ENCODE data around the gene TXNDC8. TPM values are rescaled to one million over a fixed set of nuclear protein-coding genes. Genes with fewer than 3 reads are reported as not detected.

TXNDC8 gene
- not detected for total RNA-seq
- not detected for polyA plus RNA-seq (2013, experiment 1 of 2)
- not detected for polyA plus RNA-seq (2013, experiment 2 of 2)
- total RNA-seq, result 0 to 0.05 (median 0) reads per million in 172 experiments

GRCh38 chr9:110337727-110338126 is at the start of gene TXNDC8:
TXNDC8 (minus strand) TSS chr9:110337863.
- H3K9me3 Mint-ChIP-seq, result no peaks in the 10 kb centered on the region
- Histone ChIP-seq H3K4me3 (ENCODE audit: low read length) (no peak within 1 kb of the TSS), H3K9me3 (ENCODE audit: control insufficient read depth in 1 of 2, insufficient read depth in 1 of 2, low read length in 2 of 2) (peaks cover 0 to 3% of the 10 kb centered on the region in 2 experiments), H3K27me3 (ENCODE audit: control insufficient read depth in 1 of 2, insufficient read depth in 2 of 2, low read length in 2 of 2) (no peaks in the 10 kb centered on the region), H3K27ac (ENCODE audit: low read depth in 1 of 2, low read length in 2 of 2) (no peak within 1 kb of the TSS), H3K36me3 (ENCODE audit: insufficient read depth, low read length) (no peaks in the 10 kb centered on the region), H3K4me1 (ENCODE audit: insufficient read depth, low read length) (no peaks in the 10 kb centered on the region)
- intact Hi-C loops (cut with DNase I, micrococcal nuclease), result no loop called here
- peaks cover 9% of the 10 kb centered on the region for H3K27me3 Mint-ChIP-seq
- H3K4me3 Mint-ChIP-seq, result no peak within 1 kb of the TSS
- no peak for TF ChIP-seq CTCF (IDR thresholded peaks at IDR 0.05)
- ATAC-seq (ENCODE audit: poor library complexity), result no peak
- ChIA-PET CTCF (no interaction called here), POLR2A (no interaction called here)
- no peaks in the 10 kb centered on the region for H3K4me1 Mint-ChIP-seq (ENCODE audit: low read depth)
- H3K36me3 Mint-ChIP-seq (ENCODE audit: low read depth), result no peaks in the 10 kb centered on the region
- no peak for DNase-seq
- no peak within 1 kb of the TSS for H3K27ac Mint-ChIP-seq

- H3K36me3 ChIP-seq (ENCODE audit: insufficient read depth, low read length), result no peaks in the 10 kb centered on the region
- CTCF ChIA-PET, result no interaction called here
- no peaks in the 10 kb centered on the region for H3K27me3 ChIP-seq (ENCODE audit: control insufficient read depth in 1 of 2, insufficient read depth in 2 of 2, low read length in 2 of 2)
- H3K27ac ChIP-seq (ENCODE audit: low read depth in 1 of 2, low read length in 2 of 2), result no peak overlapping the region
- H3K9me3 ChIP-seq (ENCODE audit: control insufficient read depth in 1 of 2, insufficient read depth in 1 of 2, low read length in 2 of 2), result no peaks in the 10 kb centered on the region
- Mint-ChIP-seq H3K27ac (no peak overlapping the region), H3K36me3 (ENCODE audit: low read depth) (no peaks in the 10 kb centered on the region), H3K4me3 (no peak overlapping the region), H3K4me1 (ENCODE audit: low read depth) (no peaks in the 10 kb centered on the region), H3K9me3 (no peaks in the 10 kb centered on the region), H3K27me3 (peaks cover 9% of the 10 kb centered on the region)
- no peak for TF ChIP-seq CTCF (IDR thresholded peaks at IDR 0.05)
- no peak for ATAC-seq (ENCODE audit: poor library complexity)
- DNase-seq, result no peak
- H3K4me3 ChIP-seq (ENCODE audit: low read length), result no peak overlapping the region
- intact Hi-C loops (cut with DNase I, micrococcal nuclease), result no loop called here
- POLR2A ChIA-PET, result no interaction called here
- H3K4me1 ChIP-seq (ENCODE audit: insufficient read depth, low read length), result no peaks in the 10 kb centered on the region
Observed at GRCh38 chr9:110383491-110383890, 45.8 kb upstream of the TXNDC8 start.

- TF ChIP-seq CTCF (IDR thresholded peaks at IDR 0.05), result no peak
- Mint-ChIP-seq H3K27me3 (peaks cover 9% of the 10 kb centered on the region), H3K4me3 (no peak overlapping the region), H3K27ac (no peak overlapping the region), H3K4me1 (ENCODE audit: low read depth) (no peaks in the 10 kb centered on the region), H3K36me3 (ENCODE audit: low read depth) (no peaks in the 10 kb centered on the region), H3K9me3 (no peaks in the 10 kb centered on the region)
- intact Hi-C loops (cut with DNase I, micrococcal nuclease), result no loop called here
- POLR2A ChIA-PET, result no interaction called here
- Histone ChIP-seq H3K36me3 (ENCODE audit: insufficient read depth, low read length) (no peaks in the 10 kb centered on the region), H3K27ac (ENCODE audit: low read depth in 1 of 2, low read length in 2 of 2) (no peak overlapping the region), H3K4me1 (ENCODE audit: insufficient read depth, low read length) (no peaks in the 10 kb centered on the region), H3K4me3 (ENCODE audit: low read length) (no peak overlapping the region), H3K9me3 (ENCODE audit: control insufficient read depth in 1 of 2, insufficient read depth in 1 of 2, low read length in 2 of 2) (no peaks in the 10 kb centered on the region), H3K27me3 (ENCODE audit: control insufficient read depth in 1 of 2, insufficient read depth in 2 of 2, low read length in 2 of 2) (no peaks in the 10 kb centered on the region)
- no peak for DNase-seq
- ATAC-seq (ENCODE audit: poor library complexity), result no peak
- CTCF ChIA-PET, result no interaction called here
Observed at GRCh38 chr9:110382731-110383130, 45.1 kb upstream of the TXNDC8 start.
